ENCODE results near the gene GJA8. TPM values are rescaled to one million over a fixed set of nuclear protein-coding genes. Genes with fewer than 3 reads are reported as not detected.
"Not testable (repeated sequence)": the region's sequence is repeated elsewhere in the genome, so short reads cannot be mapped to it uniquely, and the experiment has no call there.

The GJA8 gene
- total RNA-seq, 6 donors from 2014 or later: not detected

DNA sequence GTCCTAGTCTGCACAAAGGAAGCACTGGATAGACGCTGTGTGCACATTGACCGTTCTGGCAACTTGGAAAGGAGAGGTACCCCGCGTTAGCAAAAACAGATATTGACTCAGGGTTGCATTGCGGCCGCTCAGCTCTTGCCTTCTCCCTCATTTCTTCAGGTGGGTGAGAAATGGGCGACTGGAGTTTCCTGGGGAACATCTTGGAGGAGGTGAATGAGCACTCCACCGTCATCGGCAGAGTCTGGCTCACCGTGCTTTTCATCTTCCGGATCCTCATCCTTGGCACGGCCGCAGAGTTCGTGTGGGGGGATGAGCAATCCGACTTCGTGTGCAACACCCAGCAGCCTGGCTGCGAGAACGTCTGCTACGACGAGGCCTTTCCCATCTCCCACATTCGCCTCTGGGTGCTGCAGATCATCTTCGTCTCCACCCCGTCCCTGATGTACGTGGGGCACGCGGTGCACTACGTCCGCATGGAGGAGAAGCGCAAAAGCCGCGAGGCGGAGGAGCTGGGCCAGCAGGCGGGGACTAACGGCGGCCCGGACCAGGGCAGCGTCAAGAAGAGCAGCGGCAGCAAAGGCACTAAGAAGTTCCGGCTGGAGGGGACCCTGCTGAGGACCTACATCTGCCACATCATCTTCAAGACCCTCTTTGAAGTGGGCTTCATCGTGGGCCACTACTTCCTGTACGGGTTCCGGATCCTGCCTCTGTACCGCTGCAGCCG lies 5.4 kb downstream of the GJA8 start:
- TF ChIP-seq EP300 (IDR thresholded peaks at IDR 0.05): no peak
- TF ChIP-seq POLR2AphosphoS5 (IDR thresholded peaks at IDR 0.05): no peak
- TF ChIP-seq POLR2A (IDR thresholded peaks at IDR 0.05): no peak
- TF ChIP-seq, protein P1, sequence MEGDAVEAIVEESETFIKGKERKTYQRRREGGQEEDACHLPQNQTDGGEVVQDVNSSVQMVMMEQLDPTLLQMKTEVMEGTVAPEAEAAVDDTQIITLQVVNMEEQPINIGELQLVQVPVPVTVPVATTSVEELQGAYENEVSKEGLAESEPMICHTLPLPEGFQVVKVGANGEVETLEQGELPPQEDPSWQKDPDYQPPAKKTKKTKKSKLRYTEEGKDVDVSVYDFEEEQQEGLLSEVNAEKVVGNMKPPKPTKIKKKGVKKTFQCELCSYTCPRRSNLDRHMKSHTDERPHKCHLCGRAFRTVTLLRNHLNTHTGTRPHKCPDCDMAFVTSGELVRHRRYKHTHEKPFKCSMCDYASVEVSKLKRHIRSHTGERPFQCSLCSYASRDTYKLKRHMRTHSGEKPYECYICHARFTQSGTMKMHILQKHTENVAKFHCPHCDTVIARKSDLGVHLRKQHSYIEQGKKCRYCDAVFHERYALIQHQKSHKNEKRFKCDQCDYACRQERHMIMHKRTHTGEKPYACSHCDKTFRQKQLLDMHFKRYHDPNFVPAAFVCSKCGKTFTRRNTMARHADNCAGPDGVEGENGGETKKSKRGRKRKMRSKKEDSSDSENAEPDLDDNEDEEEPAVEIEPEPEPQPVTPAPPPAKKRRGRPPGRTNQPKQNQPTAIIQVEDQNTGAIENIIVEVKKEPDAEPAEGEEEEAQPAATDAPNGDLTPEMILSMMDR (IDR thresholded peaks at IDR 0.05): no peak
- 92 to 94% methylated on average over 41 to 44 of the region's 44 CpGs for WGBS, 2 donors
- Histone ChIP-seq H3K9me3 (no peaks in the 10 kb centered on the region), H3K36me3 (no peaks in the 10 kb centered on the region), H3K4me1 (no peaks in the 10 kb centered on the region), H3K27ac (no peak overlapping the region), H3K4me3 (no peak overlapping the region), H3K27me3 (no peaks in the 10 kb centered on the region)
- DNase-seq (peak in 1 of 2 donors; percentile 68), ATAC-seq (ENCODE audit: low FRiP score in 2 of 2) (no peak)

DNA sequence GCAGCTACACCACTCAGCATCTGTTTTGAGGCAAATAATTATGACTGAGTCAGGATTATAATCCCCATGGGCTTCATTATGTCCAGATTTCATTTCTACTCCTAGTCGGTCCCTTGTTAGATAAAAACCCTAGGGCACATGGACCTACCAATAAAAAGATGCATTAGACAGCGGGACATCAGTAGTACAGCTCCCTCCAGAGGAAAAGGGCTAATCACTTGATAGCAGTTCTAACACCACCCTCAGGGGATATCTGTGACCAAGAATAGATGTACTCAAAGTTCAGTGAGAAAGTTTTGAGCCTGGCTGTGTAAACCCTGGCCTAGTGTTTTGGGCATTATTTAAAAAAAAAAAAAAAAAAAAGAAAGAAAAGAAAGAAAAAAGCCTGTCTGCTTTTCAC lies 10.0 kb downstream of the GJA8 start:
- Histone ChIP-seq H3K4me1 (no peaks in the 10 kb centered on the region), H3K36me3 (no peaks in the 10 kb centered on the region), H3K27ac (no peak overlapping the region), H3K9me3 (no peaks in the 10 kb centered on the region), H3K4me3 (no peak overlapping the region), H3K27me3 (no peaks in the 10 kb centered on the region)
- DNase-seq: no peak
- TF ChIP-seq, protein P1 (IDR thresholded peaks at IDR 0.05): no peak
- TF ChIP-seq POLR2AphosphoS5 (IDR thresholded peaks at IDR 0.05): no peak
- no peak for TF ChIP-seq POLR2A (IDR thresholded peaks at IDR 0.05)
- no peak for TF ChIP-seq EP300 (IDR thresholded peaks at IDR 0.05)
- no peak for ATAC-seq (ENCODE audit: low FRiP score in 2 of 2)
- WGBS, 2 donors: 87 to 95% methylated on average over 2 of the region's 2 CpGs

DNA sequence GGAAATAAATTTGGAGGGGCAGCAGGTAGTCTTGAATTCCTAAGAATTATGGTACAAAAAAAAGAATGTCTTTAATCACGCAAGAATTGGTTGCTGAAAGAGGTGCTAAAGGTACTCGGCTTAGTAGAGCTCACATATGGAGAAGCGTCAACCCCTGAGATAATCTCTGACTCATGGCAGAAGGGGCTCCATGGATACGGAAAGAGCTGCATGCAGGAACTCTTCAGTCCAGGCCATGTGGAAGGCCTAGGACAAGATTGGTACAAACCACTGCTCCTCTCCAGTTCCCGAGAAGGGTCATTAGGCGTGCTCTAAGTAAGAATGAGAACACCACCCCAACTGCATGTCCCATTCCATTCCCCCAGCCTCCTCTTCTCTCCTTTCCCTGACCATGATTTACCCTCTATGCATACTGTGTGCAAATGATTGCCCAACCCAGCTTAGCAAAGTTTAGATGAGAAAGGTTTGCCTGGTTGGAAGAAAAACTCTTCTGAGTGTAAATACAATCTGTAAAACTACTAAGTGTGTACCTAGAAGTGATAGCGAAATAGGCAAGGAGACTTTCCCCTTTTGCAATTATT lies 10.9 kb downstream of the GJA8 start:
- H3K4me1 ChIP-seq: no peaks in the 10 kb centered on the region
- no peaks in the 10 kb centered on the region for H3K27me3 ChIP-seq
- DNase-seq (no peak), ATAC-seq (ENCODE audit: low FRiP score in 2 of 2) (no peak)
- no peaks in the 10 kb centered on the region for H3K36me3 ChIP-seq
- no peaks in the 10 kb centered on the region for H3K9me3 ChIP-seq
- WGBS, 2 donors: 94 to 95% methylated on average over 7 of the region's 7 CpGs
- H3K27ac ChIP-seq: no peak overlapping the region
- TF ChIP-seq EP300 (IDR thresholded peaks at IDR 0.05) (no peak), POLR2AphosphoS5 (IDR thresholded peaks at IDR 0.05) (no peak), POLR2A (IDR thresholded peaks at IDR 0.05) (no peak)
- TF ChIP-seq, protein P1 (IDR thresholded peaks at IDR 0.05): no peak
- H3K4me3 ChIP-seq: no peak overlapping the region

DNA sequence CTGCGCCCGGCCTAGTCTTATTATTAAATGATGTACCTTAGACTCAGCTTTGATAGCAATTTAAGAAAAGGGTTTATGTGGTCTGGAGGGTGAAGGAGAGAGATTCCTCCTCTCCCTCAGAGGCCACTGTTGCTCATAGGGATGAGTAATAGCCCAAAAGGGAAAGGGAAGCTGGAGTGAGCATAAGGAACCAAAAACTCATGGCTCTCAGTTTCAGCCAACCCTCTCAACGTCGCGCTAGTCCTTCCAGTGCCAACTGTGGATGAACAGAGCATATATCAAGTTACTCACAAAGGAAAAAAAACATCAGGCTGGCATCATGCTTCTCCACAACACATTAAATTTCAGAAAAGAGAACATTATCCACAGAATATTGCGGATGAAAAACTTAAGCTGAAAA lies 17.3 kb downstream of the GJA8 start:
- no peaks in the 10 kb centered on the region for H3K9me3 ChIP-seq
- no peak for ATAC-seq (ENCODE audit: low FRiP score in 2 of 2)
- DNase-seq: no peak
- no peaks in the 10 kb centered on the region for H3K36me3 ChIP-seq
- 93 to 95% methylated on average over 6 of the region's 6 CpGs for WGBS, 2 donors
- no peaks in the 10 kb centered on the region for H3K4me1 ChIP-seq
- H3K4me3 ChIP-seq: no peak overlapping the region
- H3K27ac ChIP-seq: no peak overlapping the region
- TF ChIP-seq POLR2A (IDR thresholded peaks at IDR 0.05) (no peak), POLR2AphosphoS5 (IDR thresholded peaks at IDR 0.05) (no peak), EP300 (IDR thresholded peaks at IDR 0.05) (no peak)
- TF ChIP-seq, protein P1 (IDR thresholded peaks at IDR 0.05): no peak
- H3K27me3 ChIP-seq: no peaks in the 10 kb centered on the region

DNA sequence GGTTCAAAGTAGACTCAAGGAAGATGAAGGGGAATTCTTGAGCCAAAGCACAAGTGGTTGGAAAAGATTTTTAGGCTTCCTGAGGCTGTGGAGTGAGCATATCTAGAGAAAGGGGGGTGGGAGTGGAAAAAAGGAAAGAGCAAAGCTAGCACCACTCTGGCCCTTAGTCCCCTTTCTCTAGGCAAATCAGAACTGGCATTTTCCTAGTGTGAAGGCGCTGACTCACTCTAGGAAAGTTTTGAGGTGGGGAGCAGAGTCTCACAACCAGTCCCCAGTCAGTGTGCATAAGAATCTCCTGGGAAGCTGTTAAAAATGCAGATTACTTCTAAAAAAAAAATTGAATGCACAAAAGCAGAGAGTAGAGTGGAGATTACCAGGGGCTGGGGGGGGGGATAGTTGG lies 22.2 kb downstream of the GJA8 start:
- no peaks in the 10 kb centered on the region for H3K9me3 ChIP-seq
- H3K36me3 ChIP-seq: no peaks in the 10 kb centered on the region
- H3K27me3 ChIP-seq: no peaks in the 10 kb centered on the region
- no peak for TF ChIP-seq EP300 (IDR thresholded peaks at IDR 0.05)
- TF ChIP-seq POLR2AphosphoS5 (IDR thresholded peaks at IDR 0.05): no peak
- TF ChIP-seq, protein P1 (IDR thresholded peaks at IDR 0.05): no peak
- TF ChIP-seq POLR2A (IDR thresholded peaks at IDR 0.05): no peak
- DNase-seq (no peak), ATAC-seq (ENCODE audit: low FRiP score in 2 of 2) (no peak)
- no peak overlapping the region for H3K27ac ChIP-seq
- WGBS, 2 donors: 86 to 94% methylated on average over 1 of the region's 1 CpG
- peaks cover 3 to 6% (median 6%) of the 10 kb centered on the region in 4 donors for H3K4me1 ChIP-seq
- no peak overlapping the region for H3K4me3 ChIP-seq

DNA sequence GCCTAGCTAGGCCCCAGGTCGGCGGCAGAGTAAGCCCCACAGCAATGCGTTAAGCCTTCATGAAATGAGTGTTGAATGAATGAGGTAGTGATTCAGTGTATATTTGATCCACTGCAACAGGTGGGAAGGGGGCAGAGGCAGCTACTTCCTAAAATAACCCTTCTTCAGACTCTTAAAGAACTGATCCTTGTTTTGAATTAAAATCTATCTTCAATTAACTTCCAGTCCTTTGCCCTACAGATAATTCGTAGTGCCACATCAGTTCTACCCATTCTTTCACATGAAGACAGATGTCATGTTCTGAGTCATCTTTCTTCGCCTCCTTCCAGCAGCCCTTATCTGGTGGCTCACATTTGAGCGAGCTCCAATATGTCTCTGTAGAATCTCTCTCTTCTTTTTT lies 24.6 kb downstream of the GJA8 start:
- H3K4me3 ChIP-seq: not testable (repeated sequence)

DNA sequence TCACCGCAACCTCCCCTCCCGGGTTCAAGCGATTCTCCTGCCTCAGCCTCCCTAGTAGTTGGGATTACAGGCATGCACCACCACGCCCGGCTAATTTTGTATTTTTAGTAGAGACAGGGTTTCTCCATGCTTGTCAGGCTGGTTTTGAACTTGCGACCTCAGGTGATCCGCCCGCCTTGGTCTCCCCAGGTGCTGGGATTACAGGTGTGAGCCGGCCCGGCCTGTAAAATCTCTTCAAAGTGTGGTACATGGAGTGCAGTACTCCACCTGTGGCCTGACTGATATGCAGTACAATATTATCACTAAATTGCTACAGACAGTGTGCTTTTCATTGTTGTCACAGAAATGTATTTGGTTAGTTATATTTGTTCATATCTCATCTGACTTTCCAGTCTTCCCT lies 25.1 kb downstream of the GJA8 start:
- not testable (repeated sequence) for ATAC-seq (ENCODE audit: low FRiP score in 2 of 2); H3K9me3 ChIP-seq; H3K4me3 ChIP-seq; H3K27me3 ChIP-seq; H3K27ac ChIP-seq; H3K36me3 ChIP-seq
- 85 to 100% methylated on average over 3 to 5 of the region's 10 CpGs for WGBS, 2 donors
- H3K4me1 ChIP-seq: peaks cover 3 to 11% (median 7%) of the 10 kb centered on the region in 4 donors
- peak in 1 of 2 donors; percentile 3 for DNase-seq

More for the DNA sequence above, 24.6 kb downstream of the GJA8 start:
- DNase-seq; H3K27me3 ChIP-seq; H3K27ac ChIP-seq; H3K36me3 ChIP-seq; ATAC-seq (ENCODE audit: low FRiP score in 2 of 2); H3K9me3 ChIP-seq: not testable (repeated sequence)
- WGBS, 2 donors: 88 to 98% methylated on average over 3 to 4 of the region's 6 CpGs
- H3K4me1 ChIP-seq: peaks cover 3 to 11% (median 7%) of the 10 kb centered on the region in 4 donors

All from upper lobe of left lung (tissue), 6 donors.